IMR-90 (cell line): ENCODE data around the gene RIC8B. TPM values are rescaled to one million over a fixed set of nuclear protein-coding genes. Genes with fewer than 3 reads are reported as not detected.

Experiments
- ATAC-seq: fragments of 200-7000 bp; cut with Tn5 transposase; 2 replicates; pipeline ENCODE4 v1.9.1; 2020; ENCODE audit warnings: low read depth, mild to moderate bottlenecking, moderate library complexity
- BruUV-seq: library from RNA; stranded (reverse); fragments of 400-500 nt; replicated peaks from 2 replicates; lab custom pipeline; 2021; lab: Mats Ljungman, UMichigan
- CTCF ChIA-PET: fragments of 300-600 bp; formaldehyde crosslinking; extraction: SDS; loops from one replicate; lab custom pipeline; 2021; ENCODE audit warnings: antibody characterized with exemption; lab: Yijun Ruan, JAX
- POLR2A ChIA-PET: fragments of 300-600 bp; sonication (Branson Sonifier 250); formaldehyde crosslinking; loops from one replicate; lab custom pipeline; 2022; ENCODE audit warnings: antibody characterized with exemption; ENCODE audit not compliant: unreplicated experiment; lab: Charles Lee
- DNase-seq: peaks from one replicate; pipeline ENCODE4 v3.0.0; 2013
- H2AFZ ChIP-seq: replicated peaks from 2 replicates; pipeline ENCODE3; 2013; ENCODE audit warnings: low read length, mild to moderate bottlenecking; ENCODE audit not compliant: poor library complexity
- H2AK5ac ChIP-seq: 2 replicates; pipeline ENCODE4 v1.6.1; 2013; ENCODE audit warnings: low read depth, low read length, inconsistent platforms
- H2AK9ac ChIP-seq: replicated peaks from 2 replicates; pipeline ENCODE3; 2013; ENCODE audit warnings: mild to moderate bottlenecking, low read depth, low read length, moderate library complexity; ENCODE audit not compliant: poor library complexity
- H2BK120ac ChIP-seq: 2 replicates; pipeline ENCODE4 v1.6.1; 2013; ENCODE audit warnings: low read depth, low read length, inconsistent platforms
- H2BK15ac ChIP-seq: 3 replicates; pipeline ENCODE4 v1.6.1; 2013; ENCODE audit warnings: low read depth, low read length, inconsistent platforms
- H2BK20ac ChIP-seq: 2 replicates; pipeline ENCODE4 v1.6.1; 2013; ENCODE audit warnings: low read depth, mild to moderate bottlenecking, inconsistent platforms, low read length, moderate library complexity
- H2BK5ac ChIP-seq: 2 replicates; pipeline ENCODE4 v1.6.1; 2013; ENCODE audit warnings: mild to moderate bottlenecking, low read depth, low read length, inconsistent platforms; ENCODE audit not compliant: poor library complexity, severe bottlenecking
- H3K14ac ChIP-seq: replicated peaks from 2 replicates; pipeline ENCODE4 v1.6.1; 2013; ENCODE audit warnings: low read depth, low read length, inconsistent platforms
- H3K18ac ChIP-seq: 2 replicates; pipeline ENCODE4 v1.6.1; 2013; ENCODE audit warnings: low read depth, low read length, control low read depth
- H3K23ac ChIP-seq: 2 replicates; pipeline ENCODE4 v1.6.1; 2013; ENCODE audit warnings: low read depth, low read length, inconsistent platforms
- H3K27ac ChIP-seq: 2 replicates; pipeline ENCODE4 v1.5.1; 2013; ENCODE audit warnings: mild to moderate bottlenecking, control low read depth, low read length; ENCODE audit not compliant: insufficient read depth
- H3K27me3 ChIP-seq: 2 replicates; pipeline ENCODE4 v1.6.1; 2013; ENCODE audit warnings: low read length; ENCODE audit not compliant: control insufficient read depth, insufficient read depth
- H3K36me3 ChIP-seq: 2 replicates; pipeline ENCODE4 v1.6.1; 2013; ENCODE audit warnings: low read length, mixed read lengths; ENCODE audit not compliant: control insufficient read depth, insufficient read depth
- H3K4ac ChIP-seq: 2 replicates; pipeline ENCODE4 v1.6.1; 2013; ENCODE audit warnings: low read depth, low read length, inconsistent platforms
- H3K4me1 ChIP-seq: 2 replicates; pipeline ENCODE4 v1.6.1; 2013; ENCODE audit warnings: low read length, mixed read lengths; ENCODE audit not compliant: control insufficient read depth, insufficient read depth
- H3K4me2 ChIP-seq: 2 replicates; pipeline ENCODE4 v1.6.1; 2013; ENCODE audit warnings: low read depth, mild to moderate bottlenecking, control low read depth, low read length, moderate library complexity
- H3K4me3 ChIP-seq: 2 replicates; pipeline ENCODE4 v1.5.1; 2013; ENCODE audit warnings: low read depth, mild to moderate bottlenecking, control low read depth, low read length, moderate library complexity; ENCODE audit not compliant: insufficient read depth
- H3K56ac ChIP-seq: 2 replicates; pipeline ENCODE4 v1.6.1; 2013; ENCODE audit warnings: low read length, inconsistent platforms; ENCODE audit not compliant: insufficient read depth; ENCODE audit errors: extremely low read depth
- H3K79me1 ChIP-seq, 2 experiments: 2 replicates each; pipeline ENCODE4 v1.6.1; 2013; ENCODE audit warnings: low read length in 2 of 2, inconsistent platforms in 1 of 2, low read depth in 1 of 2
- H3K9ac ChIP-seq: 2 replicates; pipeline ENCODE4 v1.6.1; 2013; ENCODE audit warnings: low read depth, low read length, control low read depth
- H3K9me1 ChIP-seq: 2 replicates; pipeline ENCODE4 v1.6.1; 2013; ENCODE audit warnings: low read length, inconsistent platforms; ENCODE audit not compliant: insufficient read depth
- H3K9me3 ChIP-seq: 2 replicates; pipeline ENCODE4 v1.6.1; 2013; ENCODE audit warnings: low read length; ENCODE audit not compliant: control insufficient read depth, insufficient read depth
- H4K20me1 ChIP-seq: 2 replicates; pipeline ENCODE4 v1.6.1; 2013; ENCODE audit warnings: low read length, inconsistent platforms; ENCODE audit not compliant: insufficient read depth
- H4K5ac ChIP-seq: 2 replicates; pipeline ENCODE4 v1.6.1; 2013; ENCODE audit warnings: mild to moderate bottlenecking, low read depth, low read length, control low read depth
- H4K8ac ChIP-seq, 2 experiments: 2 replicates each; pipeline ENCODE4 v1.6.1; 2013; ENCODE audit warnings: low read depth in 2 of 2, low read length in 2 of 2, control low read depth in 1 of 2, inconsistent platforms in 1 of 2
- H4K91ac ChIP-seq: 2 replicates; pipeline ENCODE4 v1.6.1; 2013; ENCODE audit warnings: low read depth, low read length, inconsistent platforms; ENCODE audit not compliant: insufficient read depth
- CHD1 ChIP-seq: IDR thresholded peaks from 2 replicates; pipeline ENCODE4 v1.6.1; 2012; ENCODE audit warnings: low read depth, low read length, improper control_type of control experiment
- CTCF ChIP-seq: conservative IDR thresholded peaks from 2 replicates; pipeline ENCODE4 v1.5.1; 2012; ENCODE audit warnings: mild to moderate bottlenecking, low read depth, low read length, improper control_type of control experiment
- WGBS, 2 experiments: methylation state at CpG; one replicate each; pipeline versions ENCODE4 v1.1.5 to v1.1.7; 2013; ENCODE audit warnings: missing lambda C conversion rate in 2 of 2; ENCODE audit not compliant: insufficient read length in 1 of 2; ENCODE audit errors: extremely low coverage in 2 of 2; 5-methylcytosine and 5-hydroxymethylcytosine counted together
- dilution Hi-C: fragments of 300-500 bp; cut with HindIII; formaldehyde crosslinking; loops from one replicate; pipeline ENCODE4 v1.14.3; 2018; ENCODE audit warnings: low sequenced_read_pairs; ENCODE audit not compliant: unreplicated experiment
- in situ Hi-C: fragments of 300-500 bp; cut with MboI; formaldehyde crosslinking; loops from 3 replicates; pipeline ENCODE4 v1.14.3; 2019; ENCODE audit warnings: low sequenced_read_pairs, inconsistent platforms, mixed read lengths
- intact Hi-C: fragments of 100-400 bp; cut with micrococcal nuclease; formaldehyde crosslinking; loops from 2 replicates; pipeline ENCODE4 v1.10.0; 2022
- polyA plus RNA-seq, 3 experiments: library from polyadenylated mRNA; depleted of rRNA; stranded (reverse); fragments of >200 nt; gene quantifications; 2 replicates each; pipeline ENCODE4 v1.2.3, GENCODE V29; 2012; ENCODE audit warnings: low replicate concordance in 1 of 3
- total RNA-seq: library from RNA; depleted of rRNA; stranded (reverse); fragments of >200 nt; gene quantifications from 2 replicates; pipeline ENCODE4 v1.2.3, GENCODE V29; 2012

Gene RIC8B
- total and polyA plus RNA-seq, 2 of the 4 experiments (the other 2 are of a cell fraction): 5.5 to 19.5 TPM

- H3K4me3 ChIP-seq: no peak overlapping the region
- H2BK120ac ChIP-seq: no peak overlapping the region
- H4K5ac ChIP-seq: no peak overlapping the region
- H4K91ac ChIP-seq: no peak overlapping the region
- H3K4me2 ChIP-seq: no peak overlapping the region
- H3K23ac ChIP-seq: no peak overlapping the region
- no peak for DNase-seq
- CTCF ChIA-PET: no interaction called here
- H3K9ac ChIP-seq: no peak overlapping the region
- no peak for ATAC-seq
- TF ChIP-seq CTCF (0 out of 2 replicates have a peak, but pooled peaks have one; percentile 4), CHD1 (no peak)
- H4K8ac ChIP-seq: no peak overlapping the region
- no TSS peak for BruUV-seq
- no peaks in the 10 kb centered on the region for H3K36me3 ChIP-seq
- H2BK15ac ChIP-seq: no peak overlapping the region
- in situ Hi-C loops: no loop called here
- H3K27me3 ChIP-seq: peaks cover 2% of the 10 kb centered on the region; the same call in 1 of the 2 replicates
- no peak overlapping the region for H3K14ac ChIP-seq
- no CpG with 5 or more reads among the region's 5 CpGs for WGBS, 2 experiments
- no peak overlapping the region for H2BK20ac ChIP-seq
- no peak overlapping the region for H3K56ac ChIP-seq
- H2AK9ac ChIP-seq: no peak overlapping the region
- intact Hi-C loops: no loop called here
- dilution Hi-C loops: loop anchor here (25.0 kb wide), 1 partner anchor 520 kb away; no protein-coding TSS in a partner anchor
- POLR2A ChIA-PET: interaction anchor here (0.6 kb wide), 1 partner anchor 33 kb away, joined by 5 read pairs; no protein-coding TSS in a partner anchor
- H2BK5ac ChIP-seq: no peak overlapping the region
- no peaks in the 10 kb centered on the region for H3K4me1 ChIP-seq
- no peak overlapping the region for H3K18ac ChIP-seq
- no peaks in the 10 kb centered on the region for H3K9me3 ChIP-seq
- no peak overlapping the region for H3K27ac ChIP-seq
- H3K9me1 ChIP-seq: no peaks in the 10 kb centered on the region; the same call in 1 of the 2 replicates
- H3K4ac ChIP-seq: no peak overlapping the region
- H2AFZ ChIP-seq: no peak overlapping the region
- H2AK5ac ChIP-seq: no peak overlapping the region
- no peaks in the 10 kb centered on the region for H4K20me1 ChIP-seq
- H3K79me1 ChIP-seq: no peaks in the 10 kb centered on the region
Measured at GRCh38 chr12:106907411-106907810, 132.9 kb downstream of the RIC8B start.
